H1 (cell line): Measurements from ENCODE around the gene MYO9A. TPM values are rescaled to one million over a fixed set of nuclear protein-coding genes. Genes with fewer than 3 reads are reported as not detected.

Source experiments
- BCL11A ChIP-seq, 2 experiments: IDR thresholded peaks; one replicate each; pipeline ENCODE4 v1.6.1; 2011; ENCODE audit warnings: low read depth in 2 of 2, low read length in 2 of 2, mild to moderate bottlenecking in 2 of 2
- CBX8 ChIP-seq: fragments of 300-800, 300-1000 bp; sonication (generic); IDR thresholded peaks from 2 replicates; pipeline ENCODE4 v1.7.1; 2016; ENCODE audit warnings: low read depth, low read length, borderline replicate concordance
- CEBPB ChIP-seq: IDR thresholded peaks from 2 replicates; pipeline ENCODE4 v1.6.1; 2012; ENCODE audit warnings: low read depth, low read length
- CHD2 ChIP-seq: IDR thresholded peaks from 2 replicates; pipeline ENCODE4 v1.6.1; 2012; ENCODE audit warnings: low read length, improper control_type of control experiment
- EGR1 ChIP-seq: IDR thresholded peaks from 2 replicates; pipeline ENCODE4 v1.6.1; 2011; ENCODE audit warnings: low read depth, low read length, borderline replicate concordance
- SP4 ChIP-seq: IDR thresholded peaks from 2 replicates; pipeline ENCODE4 v1.6.1; 2012; ENCODE audit warnings: low read length, inconsistent platforms
- YY1 ChIP-seq: IDR thresholded peaks from 2 replicates; pipeline ENCODE4 v1.6.1; 2011; ENCODE audit warnings: low read depth, mild to moderate bottlenecking, low read length
- polyA plus RNA-seq, 7 experiments: library from polyadenylated mRNA; depleted of rRNA in 3 of 7; stranded (reverse) in 5 of 7; unstranded in 2 of 7; fragments of >200 nt in 5 of 7; fragments of 200-250 nt in 2 of 7; gene quantifications; 1 replicate in 5 of 7; 2 replicates in 1 of 7; 4 replicates in 1 of 7; pipeline versions ENCODE4 v1.2.1 to v1.2.3, GENCODE V29; 2011 to 2013; ENCODE audit warnings: missing spikeins in 2 of 7, mixed read lengths in 2 of 7
- total RNA-seq: library from RNA; stranded (reverse); fragmentation: NEBNext Ultra II Directional; extraction: Animal tissue kit (Norgen Biotek cat#: 25700); gene quantifications from 2 replicates; pipeline ENCODE4 v1.2.1, GENCODE V29; 2021
- TF ChIP-seq, protein P1 (sequence below): fragments of 300-600 bp; sonication (generic); IDR thresholded peaks from 2 replicates; pipeline ENCODE4 v1.7.1; 2012; ENCODE audit warnings: low read length, moderate library complexity, mild to moderate bottlenecking, inconsistent platforms; ENCODE audit not compliant: insufficient replicate concordance
- TF ChIP-seq, protein P2 (sequence below): IDR thresholded peaks from 2 replicates; pipeline ENCODE4 v1.6.1; 2011; ENCODE audit warnings: low read depth, mild to moderate bottlenecking, low read length; ENCODE audit not compliant: insufficient read depth

Gene MYO9A
- total and polyA plus RNA-seq, 2 of the 8 experiments (the other 6 are each of a cell fraction or from before 2014, with no cell fraction given) = 3.9 to 26.0 TPM

GRCh38 chr15:71973366-71973765 is 144.6 kb downstream of the MYO9A start (continued):
- TF ChIP-seq, protein P1, sequence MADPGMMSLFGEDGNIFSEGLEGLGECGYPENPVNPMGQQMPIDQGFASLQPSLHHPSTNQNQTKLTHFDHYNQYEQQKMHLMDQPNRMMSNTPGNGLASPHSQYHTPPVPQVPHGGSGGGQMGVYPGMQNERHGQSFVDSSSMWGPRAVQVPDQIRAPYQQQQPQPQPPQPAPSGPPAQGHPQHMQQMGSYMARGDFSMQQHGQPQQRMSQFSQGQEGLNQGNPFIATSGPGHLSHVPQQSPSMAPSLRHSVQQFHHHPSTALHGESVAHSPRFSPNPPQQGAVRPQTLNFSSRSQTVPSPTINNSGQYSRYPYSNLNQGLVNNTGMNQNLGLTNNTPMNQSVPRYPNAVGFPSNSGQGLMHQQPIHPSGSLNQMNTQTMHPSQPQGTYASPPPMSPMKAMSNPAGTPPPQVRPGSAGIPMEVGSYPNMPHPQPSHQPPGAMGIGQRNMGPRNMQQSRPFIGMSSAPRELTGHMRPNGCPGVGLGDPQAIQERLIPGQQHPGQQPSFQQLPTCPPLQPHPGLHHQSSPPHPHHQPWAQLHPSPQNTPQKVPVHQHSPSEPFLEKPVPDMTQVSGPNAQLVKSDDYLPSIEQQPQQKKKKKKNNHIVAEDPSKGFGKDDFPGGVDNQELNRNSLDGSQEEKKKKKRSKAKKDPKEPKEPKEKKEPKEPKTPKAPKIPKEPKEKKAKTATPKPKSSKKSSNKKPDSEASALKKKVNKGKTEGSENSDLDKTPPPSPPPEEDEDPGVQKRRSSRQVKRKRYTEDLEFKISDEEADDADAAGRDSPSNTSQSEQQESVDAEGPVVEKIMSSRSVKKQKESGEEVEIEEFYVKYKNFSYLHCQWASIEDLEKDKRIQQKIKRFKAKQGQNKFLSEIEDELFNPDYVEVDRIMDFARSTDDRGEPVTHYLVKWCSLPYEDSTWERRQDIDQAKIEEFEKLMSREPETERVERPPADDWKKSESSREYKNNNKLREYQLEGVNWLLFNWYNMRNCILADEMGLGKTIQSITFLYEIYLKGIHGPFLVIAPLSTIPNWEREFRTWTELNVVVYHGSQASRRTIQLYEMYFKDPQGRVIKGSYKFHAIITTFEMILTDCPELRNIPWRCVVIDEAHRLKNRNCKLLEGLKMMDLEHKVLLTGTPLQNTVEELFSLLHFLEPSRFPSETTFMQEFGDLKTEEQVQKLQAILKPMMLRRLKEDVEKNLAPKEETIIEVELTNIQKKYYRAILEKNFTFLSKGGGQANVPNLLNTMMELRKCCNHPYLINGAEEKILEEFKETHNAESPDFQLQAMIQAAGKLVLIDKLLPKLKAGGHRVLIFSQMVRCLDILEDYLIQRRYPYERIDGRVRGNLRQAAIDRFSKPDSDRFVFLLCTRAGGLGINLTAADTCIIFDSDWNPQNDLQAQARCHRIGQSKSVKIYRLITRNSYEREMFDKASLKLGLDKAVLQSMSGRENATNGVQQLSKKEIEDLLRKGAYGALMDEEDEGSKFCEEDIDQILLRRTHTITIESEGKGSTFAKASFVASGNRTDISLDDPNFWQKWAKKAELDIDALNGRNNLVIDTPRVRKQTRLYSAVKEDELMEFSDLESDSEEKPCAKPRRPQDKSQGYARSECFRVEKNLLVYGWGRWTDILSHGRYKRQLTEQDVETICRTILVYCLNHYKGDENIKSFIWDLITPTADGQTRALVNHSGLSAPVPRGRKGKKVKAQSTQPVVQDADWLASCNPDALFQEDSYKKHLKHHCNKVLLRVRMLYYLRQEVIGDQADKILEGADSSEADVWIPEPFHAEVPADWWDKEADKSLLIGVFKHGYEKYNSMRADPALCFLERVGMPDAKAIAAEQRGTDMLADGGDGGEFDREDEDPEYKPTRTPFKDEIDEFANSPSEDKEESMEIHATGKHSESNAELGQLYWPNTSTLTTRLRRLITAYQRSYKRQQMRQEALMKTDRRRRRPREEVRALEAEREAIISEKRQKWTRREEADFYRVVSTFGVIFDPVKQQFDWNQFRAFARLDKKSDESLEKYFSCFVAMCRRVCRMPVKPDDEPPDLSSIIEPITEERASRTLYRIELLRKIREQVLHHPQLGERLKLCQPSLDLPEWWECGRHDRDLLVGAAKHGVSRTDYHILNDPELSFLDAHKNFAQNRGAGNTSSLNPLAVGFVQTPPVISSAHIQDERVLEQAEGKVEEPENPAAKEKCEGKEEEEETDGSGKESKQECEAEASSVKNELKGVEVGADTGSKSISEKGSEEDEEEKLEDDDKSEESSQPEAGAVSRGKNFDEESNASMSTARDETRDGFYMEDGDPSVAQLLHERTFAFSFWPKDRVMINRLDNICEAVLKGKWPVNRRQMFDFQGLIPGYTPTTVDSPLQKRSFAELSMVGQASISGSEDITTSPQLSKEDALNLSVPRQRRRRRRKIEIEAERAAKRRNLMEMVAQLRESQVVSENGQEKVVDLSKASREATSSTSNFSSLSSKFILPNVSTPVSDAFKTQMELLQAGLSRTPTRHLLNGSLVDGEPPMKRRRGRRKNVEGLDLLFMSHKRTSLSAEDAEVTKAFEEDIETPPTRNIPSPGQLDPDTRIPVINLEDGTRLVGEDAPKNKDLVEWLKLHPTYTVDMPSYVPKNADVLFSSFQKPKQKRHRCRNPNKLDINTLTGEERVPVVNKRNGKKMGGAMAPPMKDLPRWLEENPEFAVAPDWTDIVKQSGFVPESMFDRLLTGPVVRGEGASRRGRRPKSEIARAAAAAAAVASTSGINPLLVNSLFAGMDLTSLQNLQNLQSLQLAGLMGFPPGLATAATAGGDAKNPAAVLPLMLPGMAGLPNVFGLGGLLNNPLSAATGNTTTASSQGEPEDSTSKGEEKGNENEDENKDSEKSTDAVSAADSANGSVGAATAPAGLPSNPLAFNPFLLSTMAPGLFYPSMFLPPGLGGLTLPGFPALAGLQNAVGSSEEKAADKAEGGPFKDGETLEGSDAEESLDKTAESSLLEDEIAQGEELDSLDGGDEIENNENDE = no peak
- no peak for TF ChIP-seq BCL11A (IDR thresholded peaks at IDR 0.05; ENCODE audit: low read depth in 2 of 2, low read length in 2 of 2)
- TF ChIP-seq CHD2 = no peak
- no peak for TF ChIP-seq EGR1
- TF ChIP-seq SP4 = no peak
- TF ChIP-seq CBX8 = no peak
- TF ChIP-seq, protein P2, sequence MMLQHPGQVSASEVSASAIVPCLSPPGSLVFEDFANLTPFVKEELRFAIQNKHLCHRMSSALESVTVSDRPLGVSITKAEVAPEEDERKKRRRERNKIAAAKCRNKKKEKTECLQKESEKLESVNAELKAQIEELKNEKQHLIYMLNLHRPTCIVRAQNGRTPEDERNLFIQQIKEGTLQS = no peak
- no peak for TF ChIP-seq YY1
- TF ChIP-seq CEBPB = no peak
